ENCODE measurements around the gene CLIP1. TPM values are rescaled to one million over a fixed set of nuclear protein-coding genes. Genes with fewer than 3 reads are reported as not detected.
A peak's percentile ranks its signal among the peaks of the same experiment; 100 is the strongest.
"Not testable (repeated sequence)": the region's sequence is repeated elsewhere in the genome, so short reads cannot be mapped to it uniquely, and the experiment has no call there.

CLIP1 gene
- total RNA-seq, 2 experiments from 2014 or later: 65.3 to 73.4 TPM

GRCh38 chr12:122457627-122458026 is 35.2 kb upstream of the CLIP1 start:
- Mint-ChIP-seq H3K36me3 (ENCODE audit: low read depth) (peaks cover 4% of the 10 kb centered on the region), H3K27me3 (no peaks in the 10 kb centered on the region), H3K4me1 (peaks cover 40% of the 10 kb centered on the region), H3K4me3 (no peak overlapping the region), H3K9me3 (no peaks in the 10 kb centered on the region), H3K27ac (peak overlapping the region; percentile 65)
- no peak for DNase-seq
- ChIA-PET POLR2A (interaction anchor here (0.6 kb wide), 1 partner anchor 28 kb away, joined by 3 read pairs; no protein-coding TSS in a partner anchor), CTCF (interaction anchor here (1.0 to 1.6 kb wide), 2 partner anchors 13 to 58 kb away, joined by 3 to 6 read pairs; no protein-coding TSS in a partner anchor)

- DNase-seq: no peak
- POLR2A ChIA-PET: interaction anchor here (0.7 to 2.8 kb wide), 6 partner anchors 23 to 72 kb away, joined by 3 to 14 read pairs (median 4); partner anchors contain the start of genes CLIP1, KNTC1, RSRC2 and ZCCHC8
- peaks cover 4% of the 10 kb centered on the region for H3K36me3 Mint-ChIP-seq (ENCODE audit: low read depth)
- no peak overlapping the region for H3K4me3 Mint-ChIP-seq
- H3K27ac Mint-ChIP-seq: peak overlapping the region; percentile 4
- no peaks in the 10 kb centered on the region for H3K9me3 Mint-ChIP-seq
- CTCF ChIA-PET: interaction anchor here (2.1 kb wide), 1 partner anchor 17 kb away, joined by 7 read pairs; no protein-coding TSS in a partner anchor
- peaks cover 45% of the 10 kb centered on the region for H3K4me1 Mint-ChIP-seq
- no peaks in the 10 kb centered on the region for H3K27me3 Mint-ChIP-seq
Observed at GRCh38 chr12:122454739-122455138, 32.3 kb upstream of the CLIP1 start.

- Mint-ChIP-seq H3K27ac (peak overlapping the region; percentile 99), H3K4me1 (peaks cover 45% of the 10 kb centered on the region), H3K36me3 (ENCODE audit: low read depth) (peaks cover 4% of the 10 kb centered on the region), H3K4me3 (no peak overlapping the region), H3K27me3 (no peaks in the 10 kb centered on the region), H3K9me3 (no peaks in the 10 kb centered on the region)
- ChIA-PET POLR2A (interaction anchor here (1.1 to 2.8 kb wide), 5 partner anchors 22 to 54 kb away, joined by 3 to 14 read pairs (median 3); partner anchors contain the start of genes CLIP1 and ZCCHC8), CTCF (interaction anchor here (0.8 to 2.1 kb wide), 2 partner anchors 17 to 54 kb away, joined by 4 to 7 read pairs; no protein-coding TSS in a partner anchor)
- no peak for DNase-seq
Observed at GRCh38 chr12:122454250-122454721, 31.8 kb upstream of the CLIP1 start.

GRCh38 chr12:122452701-122453285 is 30.3 kb upstream of the CLIP1 start:
- peaks cover 4% of the 10 kb centered on the region for H3K36me3 Mint-ChIP-seq (ENCODE audit: low read depth)
- POLR2A ChIA-PET: interaction anchor here (0.7 to 2.8 kb wide), 8 partner anchors 9 to 74 kb away, joined by 3 to 14 read pairs (median 6); partner anchors contain the start of genes KNTC1, RSRC2 and ZCCHC8

GRCh38 chr12:122449317-122449716 is 26.8 kb upstream of the CLIP1 start:
- ChIA-PET POLR2A (interaction anchor here (0.6 to 1.4 kb wide), 5 partner anchors 9 to 51 kb away, joined by 3 read pairs; partner anchors contain the start of gene CLIP1), CTCF (interaction anchor here (1.1 to 2.2 kb wide), 2 partner anchors 27 to 50 kb away, joined by 3 to 8 read pairs; partner anchors contain the start of gene CLIP1)
- H3K4me1 Mint-ChIP-seq: peaks cover 26% of the 10 kb centered on the region
- H3K4me3 Mint-ChIP-seq: no peak overlapping the region
- H3K27me3 Mint-ChIP-seq: no peaks in the 10 kb centered on the region
- DNase-seq: no peak
- no peak overlapping the region for H3K27ac Mint-ChIP-seq
- H3K36me3 Mint-ChIP-seq (ENCODE audit: low read depth): peaks cover 4% of the 10 kb centered on the region
- H3K9me3 Mint-ChIP-seq: no peaks in the 10 kb centered on the region

More at GRCh38 chr12:122452701-122453285, 30.3 kb upstream of the CLIP1 start:
- Mint-ChIP-seq H3K9me3 (no peaks in the 10 kb centered on the region), H3K27me3 (no peaks in the 10 kb centered on the region), H3K4me3 (peak overlapping the region; percentile 55), H3K27ac (peak overlapping the region; percentile 99), H3K4me1 (peaks cover 40% of the 10 kb centered on the region)
- DNase-seq: peak; percentile 23
- CTCF ChIA-PET: interaction anchor here (1.1 to 2.0 kb wide), 3 partner anchors 8 to 53 kb away, joined by 3 to 9 read pairs (median 7); no protein-coding TSS in a partner anchor

GRCh38 chr12:122447825-122448224 is 25.4 kb upstream of the CLIP1 start:
- H3K27ac Mint-ChIP-seq; H3K4me3 Mint-ChIP-seq; DNase-seq; H3K27me3 Mint-ChIP-seq; POLR2A ChIA-PET; H3K9me3 Mint-ChIP-seq; H3K36me3 Mint-ChIP-seq (ENCODE audit: low read depth): not testable (repeated sequence)
- CTCF ChIA-PET: interaction anchor here (0.6 to 1.2 kb wide), 3 partner anchors 24 to 232 kb away, joined by 3 to 6 read pairs (median 3); no protein-coding TSS in a partner anchor
- peaks cover 11% of the 10 kb centered on the region for H3K4me1 Mint-ChIP-seq

GRCh38 chr12:122446390-122446789 is 23.9 kb upstream of the CLIP1 start:
- ChIA-PET CTCF (interaction anchor here (1.5 to 1.8 kb wide), 2 partner anchors 25 to 47 kb away, joined by 3 to 7 read pairs; no protein-coding TSS in a partner anchor), POLR2A (interaction anchor here (0.7 to 1.2 kb wide), 2 partner anchors 23 to 24 kb away, joined by 3 read pairs; partner anchors contain the start of gene CLIP1)
- not testable (repeated sequence) for H3K27ac Mint-ChIP-seq; DNase-seq; H3K36me3 Mint-ChIP-seq (ENCODE audit: low read depth); H3K9me3 Mint-ChIP-seq; H3K4me1 Mint-ChIP-seq; H3K27me3 Mint-ChIP-seq; H3K4me3 Mint-ChIP-seq

GRCh38 chr12:122444071-122444470 is 21.6 kb upstream of the CLIP1 start:
- H3K4me1 Mint-ChIP-seq; H3K9me3 Mint-ChIP-seq; CTCF ChIA-PET; H3K27ac Mint-ChIP-seq; H3K36me3 Mint-ChIP-seq (ENCODE audit: low read depth); DNase-seq; POLR2A ChIA-PET; H3K4me3 Mint-ChIP-seq; H3K27me3 Mint-ChIP-seq: not testable (repeated sequence)

- H3K4me1 Mint-ChIP-seq; H3K27ac Mint-ChIP-seq; H3K4me3 Mint-ChIP-seq; H3K9me3 Mint-ChIP-seq; POLR2A ChIA-PET; H3K27me3 Mint-ChIP-seq; H3K36me3 Mint-ChIP-seq (ENCODE audit: low read depth); DNase-seq: not testable (repeated sequence)
- CTCF ChIA-PET: interaction anchor here (0.7 to 1.8 kb wide), 2 partner anchors 9 to 169 kb away, joined by 3 read pairs; no protein-coding TSS in a partner anchor
Observed at GRCh38 chr12:122438822-122439221, 16.4 kb upstream of the CLIP1 start.

- Mint-ChIP-seq H3K27ac (no peak overlapping the region), H3K4me1 (no peaks in the 10 kb centered on the region), H3K4me3 (no peak overlapping the region), H3K27me3 (no peaks in the 10 kb centered on the region), H3K36me3 (ENCODE audit: low read depth) (no peaks in the 10 kb centered on the region), H3K9me3 (no peaks in the 10 kb centered on the region)
- POLR2A ChIA-PET: no interaction called here
- CTCF ChIA-PET: interaction anchor here (0.6 to 1.0 kb wide), 2 partner anchors 75 to 82 kb away, joined by 3 to 4 read pairs; no protein-coding TSS in a partner anchor
- DNase-seq: no peak
Observed at GRCh38 chr12:122437656-122438121, 15.2 kb upstream of the CLIP1 start.

- Mint-ChIP-seq H3K4me3 (no peak overlapping the region), H3K27me3 (no peaks in the 10 kb centered on the region), H3K9me3 (no peaks in the 10 kb centered on the region), H3K36me3 (ENCODE audit: low read depth) (no peaks in the 10 kb centered on the region), H3K4me1 (no peaks in the 10 kb centered on the region), H3K27ac (no peak overlapping the region)
- ChIA-PET CTCF (interaction anchor here (0.7 to 1.5 kb wide), 2 partner anchors 36 to 629 kb away, joined by 4 read pairs; no protein-coding TSS in a partner anchor), POLR2A (no interaction called here)
- no peak for DNase-seq
Observed at GRCh38 chr12:122435186-122435585, 12.7 kb upstream of the CLIP1 start.

- not testable (repeated sequence) for H3K36me3 Mint-ChIP-seq (ENCODE audit: low read depth)
- POLR2A ChIA-PET: interaction anchor here (0.6 kb wide), 2 partner anchors 9 to 29 kb away, joined by 3 read pairs; no protein-coding TSS in a partner anchor
Observed at GRCh38 chr12:122429043-122429442, 6.6 kb upstream of the CLIP1 start.

GRCh38 chr12:122427403-122427802 is 4.9 kb upstream of the CLIP1 start:
- H3K9me3 Mint-ChIP-seq: no peaks in the 10 kb centered on the region
- H3K4me3 Mint-ChIP-seq: no peak overlapping the region
- POLR2A ChIA-PET: interaction anchor here (1.1 kb wide), 1 partner anchor 27 kb away, joined by 3 read pairs; no protein-coding TSS in a partner anchor
- no peaks in the 10 kb centered on the region for H3K36me3 Mint-ChIP-seq (ENCODE audit: low read depth)
- H3K27me3 Mint-ChIP-seq: peaks cover 2% of the 10 kb centered on the region
- CTCF ChIA-PET: interaction anchor here (1.5 to 3.6 kb wide), 2 partner anchors 27 to 28 kb away, joined by 4 to 10 read pairs; no protein-coding TSS in a partner anchor
- peaks cover 11% of the 10 kb centered on the region for H3K4me1 Mint-ChIP-seq
- DNase-seq: no peak
- no peak overlapping the region for H3K27ac Mint-ChIP-seq

More at GRCh38 chr12:122429043-122429442, 6.6 kb upstream of the CLIP1 start:
- not testable (repeated sequence) for H3K4me3 Mint-ChIP-seq, DNase-seq, H3K27me3 Mint-ChIP-seq, H3K4me1 Mint-ChIP-seq, H3K27ac Mint-ChIP-seq, H3K9me3 Mint-ChIP-seq
- CTCF ChIA-PET: interaction anchor here (1.5 kb wide), 1 partner anchor 29 kb away, joined by 4 read pairs; no protein-coding TSS in a partner anchor
